K562 (cell line): ENCODE results near the gene HSD11B1. TPM values are rescaled to one million over a fixed set of nuclear protein-coding genes. Genes with fewer than 3 reads are reported as not detected.

Experiments
- ATAC-seq: fragments of 200-7000 bp; cut with Tn5 transposase; 3 replicates; pipeline ENCODE4 v1.9.1; 2020; ENCODE audit warnings: moderate library complexity
- BruUV-seq: library from RNA; stranded (reverse); fragments of 400-500 nt; replicated peaks from 2 replicates; lab custom pipeline; 2021; lab: Mats Ljungman, UMichigan
- CTCF ChIA-PET: fragments of 300-600 bp; formaldehyde crosslinking; extraction: SDS; loops from one replicate; lab custom pipeline; 2021; ENCODE audit warnings: low intra/inter-chr PET ratio; lab: Yijun Ruan, JAX
- POLR2A ChIA-PET: fragments of 300-600, 350-650 bp; sonication (Branson Sonifier 250); formaldehyde crosslinking; extraction: SDS; loops from one replicate; lab custom pipeline; 2021; ENCODE audit warnings: antibody characterized with exemption, inconsistent platforms; lab: Yijun Ruan, JAX
- DNase-seq, 4 experiments: peaks; one replicate each; pipeline versions ENCODE4 v3.0.0 to v3.0.0-alpha.2; 2011 to 2018; ENCODE audit warnings: low spot score in 3 of 4, mixed read lengths in 3 of 4; ENCODE audit errors: extremely low read depth in 1 of 4
- FAIRE-seq: peaks from 2 replicates; lab custom pipeline; 2011; peaks lifted over from hg19 to GRCh38; lab: Jason Lieb, UNC
- H2AFZ ChIP-seq: 2 replicates; pipeline ENCODE4 v1.6.0; 2011; ENCODE audit warnings: low read depth, low read length, control low read depth, inconsistent platforms
- H3K27ac ChIP-seq: fragments of 200-600 bp; 3 replicates; pipeline ENCODE4 v1.8.0; 2011; ENCODE audit warnings: low read depth, mild to moderate bottlenecking, control low read depth, inconsistent platforms, low read length, moderate library complexity, mixed read lengths; ENCODE audit errors: extremely low read depth
- H3K27me3 ChIP-seq, 2 experiments: fragments of 300-600 bp in 1 of 2; 2 replicates in 1 of 2; 3 replicates in 1 of 2; pipeline versions ENCODE4 v1.6.0 to v1.8.0; 2011; ENCODE audit warnings: inconsistent platforms in 2 of 2, low read length in 2 of 2, mild to moderate bottlenecking in 1 of 2, mixed read lengths in 1 of 2, moderate library complexity in 1 of 2; ENCODE audit not compliant: control insufficient read depth in 2 of 2, insufficient read depth in 2 of 2
- H3K36me3 ChIP-seq: fragments of 300-600 bp; 3 replicates; pipeline ENCODE4 v1.8.0; 2011; ENCODE audit warnings: mild to moderate bottlenecking, low read length, inconsistent platforms; ENCODE audit not compliant: control insufficient read depth, insufficient read depth
- H3K4me1 ChIP-seq, 2 experiments: fragments of 200-600 bp in 1 of 2; replicated peaks in 1 of 2; 2 replicates in 1 of 2; 3 replicates in 1 of 2; pipeline versions ENCODE4 v1.5.1 to v1.8.0; 2011; ENCODE audit warnings: inconsistent platforms in 2 of 2, low read length in 2 of 2, mild to moderate bottlenecking in 1 of 2, mixed read lengths in 1 of 2, moderate library complexity in 1 of 2; ENCODE audit not compliant: control insufficient read depth in 2 of 2, insufficient read depth in 2 of 2
- H3K4me2 ChIP-seq: 2 replicates; pipeline ENCODE4 v1.6.1; 2011; ENCODE audit warnings: low read length, control low read depth, inconsistent platforms, mixed read lengths; ENCODE audit not compliant: insufficient read depth
- H3K4me3 ChIP-seq: fragments of 200-600 bp; sonication (generic), shearing (Covaris generic); 2 replicates; pipeline ENCODE4 v1.5.1; 2016; ENCODE audit warnings: control low read depth, inconsistent platforms
- H3K79me2 ChIP-seq: fragments of 200-600 bp; 3 replicates; pipeline ENCODE4 v1.8.0; 2011; ENCODE audit warnings: low read length, inconsistent platforms; ENCODE audit not compliant: control insufficient read depth, insufficient read depth
- H3K9ac ChIP-seq, 2 experiments: 2 replicates each; pipeline versions ENCODE4 v1.6.0 to v1.6.1; 2011; ENCODE audit warnings: low read depth in 2 of 2, low read length in 2 of 2, control low read depth in 1 of 2, inconsistent platforms in 1 of 2, mild to moderate bottlenecking in 1 of 2, mixed read lengths in 1 of 2; ENCODE audit not compliant: insufficient read depth in 1 of 2
- H3K9me1 ChIP-seq: one replicate; pipeline ENCODE4 v1.6.0; 2011; ENCODE audit warnings: inconsistent platforms, mild to moderate bottlenecking, low read length, moderate library complexity; ENCODE audit not compliant: control insufficient read depth, insufficient read depth
- H3K9me3 ChIP-seq: replicated peaks from 2 replicates; pipeline ENCODE4 v1.5.1; 2011; ENCODE audit warnings: low read depth, low read length, inconsistent platforms; ENCODE audit not compliant: control insufficient read depth, insufficient read depth
- H4K20me1 ChIP-seq: replicated peaks from 2 replicates; pipeline ENCODE4 v1.6.1; 2011; ENCODE audit warnings: low read length, inconsistent platforms, mixed read lengths; ENCODE audit not compliant: control insufficient read depth, insufficient read depth
- BRF1 ChIP-seq: IDR thresholded peaks from 3 replicates; pipeline ENCODE4 v1.6.1; 2011; ENCODE audit warnings: borderline replicate concordance, mild to moderate bottlenecking; ENCODE audit not compliant: insufficient read length; ENCODE audit errors: extremely low read depth
- FIP1L1 ChIP-seq: fragments of 200-400 bp; formaldehyde crosslinking; IDR thresholded peaks from 2 replicates; pipeline ENCODE4 v1.6.1; 2018; ENCODE audit warnings: mild to moderate bottlenecking, low read depth, low read length; ENCODE audit not compliant: poor library complexity, severe bottlenecking
- HDAC2 ChIP-seq: fragments of 450-650 bp; IDR thresholded peaks from 2 replicates; pipeline ENCODE4 v1.6.1; 2016; ENCODE audit warnings: mild to moderate bottlenecking
- HEY1 ChIP-seq: fragments of 250-450 bp; sonication (Bioruptor Pico); IDR thresholded peaks from 2 replicates; pipeline ENCODE4 v1.5.0; 2020; ENCODE audit warnings: mild to moderate bottlenecking, moderate library complexity, borderline replicate concordance
- JUN ChIP-seq, 2 experiments: sonication (generic) in 1 of 2; formaldehyde crosslinking in 1 of 2; IDR thresholded peaks; 2 replicates each; pipeline versions ENCODE4 v1.6.1 to v1.8.0; 2012 to 2022; ENCODE audit warnings: borderline replicate concordance in 2 of 2, mild to moderate bottlenecking in 2 of 2, improper control_type of control experiment in 1 of 2, low read depth in 1 of 2, low read length in 1 of 2, missing genetic modification reagents in 1 of 2
- KDM1A ChIP-seq, 2 experiments: fragments of 450-650 bp; IDR thresholded peaks; 2 replicates each; pipeline ENCODE4 v1.6.1; 2016; ENCODE audit warnings: mild to moderate bottlenecking in 2 of 2
- KLF1 ChIP-seq: fragments of 450-650 bp; IDR thresholded peaks from 2 replicates; pipeline ENCODE4 v1.6.1; 2016; ENCODE audit warnings: missing genetic modification characterization, missing compliant biosample characterization
- NEUROD1 ChIP-seq: fragments of 150-350 bp; IDR thresholded peaks from 2 replicates; pipeline ENCODE4 v1.6.1; 2014; ENCODE audit warnings: borderline replicate concordance, low read length, low read depth; ENCODE audit not compliant: partially characterized antibody
- TBP ChIP-seq: optimal IDR thresholded peaks from 2 replicates; pipeline ENCODE3; 2011; ENCODE audit warnings: low read depth, low read length, improper control_type of control experiment
- ZNF174 ChIP-seq: fragments of 250-450 bp; sonication (Bioruptor Pico); IDR thresholded peaks from 2 replicates; pipeline ENCODE4 v1.4.0; 2020; ENCODE audit warnings: mild to moderate bottlenecking
- ZNF354B ChIP-seq: fragments of 250-450 bp; sonication (Bioruptor Pico); IDR thresholded peaks from 2 replicates; pipeline ENCODE4 v1.4.0; 2020
- ZNF644 ChIP-seq: fragments of 200-800 bp; sonication (Bioruptor generic); IDR thresholded peaks from 2 replicates; pipeline ENCODE4 v1.6.1; 2016; ENCODE audit warnings: low read depth, missing genetic modification characterization, missing compliant biosample characterization
- whole genome bisulfite sequencing: fragments of 100-300 bp; shearing (Covaris generic); methylation state at CpG from one replicate; pipeline ENCODE4 v1.1.6; 2016; ENCODE audit warnings: low coverage, mixed read lengths; ENCODE audit not compliant: insufficient coverage; ENCODE audit errors: missing lambda C conversion rate; 5-methylcytosine and 5-hydroxymethylcytosine counted together
- in situ Hi-C: fragments of 300-500 bp; cut with MboI; formaldehyde crosslinking; loops from 4 replicates; pipeline ENCODE4 v1.15.0; 2018; ENCODE audit warnings: inconsistent platforms, mixed read lengths
- intact Hi-C: fragments of 100-400 bp; cut with micrococcal nuclease; formaldehyde crosslinking; loops from 2 replicates; pipeline ENCODE4 v1.14.2; 2022
- polyA plus RNA-seq, 8 experiments: library from polyadenylated mRNA; depleted of rRNA in 4 of 8; stranded (reverse) in 5 of 8; unstranded in 3 of 8; fragments of >200 nt; fragmentation: Nextera tagmentation in 2 of 8; fragmentation: Illumina TruSeq in 1 of 8; extraction: Ambion mirVana in 2 of 8; extraction: Trizol in 1 of 8; gene quantifications; 2 replicates each; pipeline versions ENCODE4 v1.2.1 to v1.2.3, GENCODE V29; 2011 to 2014; ENCODE audit warnings: inconsistent platforms in 1 of 8, missing spikeins in 1 of 8
- total RNA-seq, 7 experiments: library from RNA; depleted of rRNA in 6 of 7; stranded (reverse); fragments of >200 nt in 6 of 7; fragmentation: Illumina TruSeq in 2 of 7; extraction: Trizol in 2 of 7; gene quantifications; 2 replicates each; pipeline versions ENCODE4 v1.2.1 to v1.2.3, GENCODE V29; 2011 to 2021; ENCODE audit warnings: low replicate concordance in 1 of 7
- TF ChIP-seq, protein P1 (sequence below): sonication (generic); formaldehyde crosslinking; IDR thresholded peaks from 2 replicates; pipeline ENCODE4 v1.5.0; 2020; ENCODE audit warnings: missing genetic modification reagents
- TF ChIP-seq, protein P2 (sequence below): fragments of 250-450 bp; sonication (Bioruptor Pico); IDR thresholded peaks from 2 replicates; pipeline ENCODE4 v1.5.0; 2021
- TF ChIP-seq, protein P3 (sequence below): fragments of 450-650 bp; IDR thresholded peaks from 2 replicates; pipeline ENCODE4 v1.6.1; 2016; ENCODE audit warnings: missing biosample characterization, missing genetic modification characterization
- TF ChIP-seq, protein P4 (sequence below): sonication (generic); formaldehyde crosslinking; IDR thresholded peaks from 2 replicates; pipeline ENCODE4 v1.8.0; 2022; ENCODE audit warnings: missing genetic modification reagents, mild to moderate bottlenecking, borderline replicate concordance
- TF ChIP-seq, protein P5 (sequence below): sonication (generic); formaldehyde crosslinking; IDR thresholded peaks from 2 replicates; pipeline ENCODE4 v1.8.0; 2022; ENCODE audit warnings: missing genetic modification reagents, mild to moderate bottlenecking, moderate library complexity, borderline replicate concordance
- TF ChIP-seq, protein P6 (sequence below), 2 experiments: fragments of 250-450 bp in 1 of 2; fragments of 450-650 bp in 1 of 2; sonication (Bioruptor Pico) in 1 of 2; IDR thresholded peaks; 2 replicates each; pipeline versions ENCODE4 v1.6.1 to v1.8.0; 2016 to 2021; ENCODE audit warnings: mild to moderate bottlenecking in 2 of 2, moderate library complexity in 2 of 2, missing compliant biosample characterization in 1 of 2, missing genetic modification characterization in 1 of 2

Gene HSD11B1
- total and polyA plus RNA-seq, 9 of the 15 experiments (the other 6 are each of a cell fraction or from before 2014, with no cell fraction given) = 0.04 to 0.16 TPM; not detected in 7

DNA sequence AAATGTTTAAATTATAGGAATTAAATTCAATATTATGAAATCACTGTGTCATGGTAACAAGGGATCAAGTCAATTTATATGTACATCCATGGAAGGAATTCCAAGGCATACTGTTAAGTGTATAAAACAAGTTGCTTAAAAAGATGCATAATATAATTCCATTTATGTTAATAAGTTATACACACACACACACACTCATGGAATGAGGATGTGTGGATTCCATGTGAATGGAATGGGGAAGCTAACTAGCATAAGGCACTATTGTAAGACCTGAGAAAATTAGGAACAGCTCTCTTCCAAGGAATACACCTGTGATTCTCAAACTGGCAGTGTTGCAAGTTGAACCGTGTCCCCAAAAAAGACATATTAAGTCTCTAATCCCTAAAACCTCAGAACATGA is 33.6 kb downstream of the HSD11B1 start:
- in situ Hi-C loops = no loop called here
- H3K36me3 ChIP-seq = no peaks in the 10 kb centered on the region
- H4K20me1 ChIP-seq = no peaks in the 10 kb centered on the region
- no peak overlapping the region for H3K4me2 ChIP-seq
- no peaks in the 10 kb centered on the region for H3K4me1 ChIP-seq
- H3K79me2 ChIP-seq = no peaks in the 10 kb centered on the region
- intact Hi-C loops = no loop called here
- H3K9me3 ChIP-seq = no peaks in the 10 kb centered on the region
- no peak for DNase-seq
- BruUV-seq = no TSS peak
- FAIRE-seq = no peak
- H3K4me3 ChIP-seq = no peak overlapping the region
- no peak for ATAC-seq
- WGBS = 4% methylated on average over 1 of the region's 1 CpG
- no peak overlapping the region for H3K9ac ChIP-seq
- H3K9me1 ChIP-seq = no peaks in the 10 kb centered on the region
- peaks cover 4 to 13% of the 10 kb centered on the region in 2 experiments; a peak in 3 of 5 replicates for H3K27me3 ChIP-seq
- H2AFZ ChIP-seq = no peak overlapping the region
- no peak overlapping the region for H3K27ac ChIP-seq
- ChIA-PET CTCF (no interaction called here), POLR2A (interaction anchor here (1.1 kb wide), 2 partner anchors 43 to 63 kb away, joined by 3 read pairs; partner anchors contain the start of gene G0S2)
- TF ChIP-seq, protein P1, sequence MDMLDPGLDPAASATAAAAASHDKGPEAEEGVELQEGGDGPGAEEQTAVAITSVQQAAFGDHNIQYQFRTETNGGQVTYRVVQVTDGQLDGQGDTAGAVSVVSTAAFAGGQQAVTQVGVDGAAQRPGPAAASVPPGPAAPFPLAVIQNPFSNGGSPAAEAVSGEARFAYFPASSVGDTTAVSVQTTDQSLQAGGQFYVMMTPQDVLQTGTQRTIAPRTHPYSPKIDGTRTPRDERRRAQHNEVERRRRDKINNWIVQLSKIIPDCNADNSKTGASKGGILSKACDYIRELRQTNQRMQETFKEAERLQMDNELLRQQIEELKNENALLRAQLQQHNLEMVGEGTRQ (CRISPR knock-in tag) = no peak
- TF ChIP-seq BRF1 = no peak
- TF ChIP-seq, protein P2, sequence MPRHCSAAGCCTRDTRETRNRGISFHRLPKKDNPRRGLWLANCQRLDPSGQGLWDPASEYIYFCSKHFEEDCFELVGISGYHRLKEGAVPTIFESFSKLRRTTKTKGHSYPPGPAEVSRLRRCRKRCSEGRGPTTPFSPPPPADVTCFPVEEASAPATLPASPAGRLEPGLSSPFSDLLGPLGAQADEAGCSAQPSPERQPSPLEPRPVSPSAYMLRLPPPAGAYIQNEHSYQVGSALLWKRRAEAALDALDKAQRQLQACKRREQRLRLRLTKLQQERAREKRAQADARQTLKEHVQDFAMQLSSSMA = no peak
- no peak for TF ChIP-seq ZNF644 (tag)
- TF ChIP-seq, protein P3, sequence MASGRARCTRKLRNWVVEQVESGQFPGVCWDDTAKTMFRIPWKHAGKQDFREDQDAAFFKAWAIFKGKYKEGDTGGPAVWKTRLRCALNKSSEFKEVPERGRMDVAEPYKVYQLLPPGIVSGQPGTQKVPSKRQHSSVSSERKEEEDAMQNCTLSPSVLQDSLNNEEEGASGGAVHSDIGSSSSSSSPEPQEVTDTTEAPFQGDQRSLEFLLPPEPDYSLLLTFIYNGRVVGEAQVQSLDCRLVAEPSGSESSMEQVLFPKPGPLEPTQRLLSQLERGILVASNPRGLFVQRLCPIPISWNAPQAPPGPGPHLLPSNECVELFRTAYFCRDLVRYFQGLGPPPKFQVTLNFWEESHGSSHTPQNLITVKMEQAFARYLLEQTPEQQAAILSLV (tag) = no peak
- no peak for TF ChIP-seq FIP1L1
- TF ChIP-seq KLF1 (tag) = no peak
- no peak for TF ChIP-seq TBP
- no peak for TF ChIP-seq JUN (IDR thresholded peaks at IDR 0.05; ENCODE audit: borderline replicate concordance, low read depth, low read length)
- TF ChIP-seq JUN (CRISPR knock-in tag; IDR thresholded peaks at IDR 0.05; ENCODE audit: borderline replicate concordance) = no peak
- TF ChIP-seq, protein P4, sequence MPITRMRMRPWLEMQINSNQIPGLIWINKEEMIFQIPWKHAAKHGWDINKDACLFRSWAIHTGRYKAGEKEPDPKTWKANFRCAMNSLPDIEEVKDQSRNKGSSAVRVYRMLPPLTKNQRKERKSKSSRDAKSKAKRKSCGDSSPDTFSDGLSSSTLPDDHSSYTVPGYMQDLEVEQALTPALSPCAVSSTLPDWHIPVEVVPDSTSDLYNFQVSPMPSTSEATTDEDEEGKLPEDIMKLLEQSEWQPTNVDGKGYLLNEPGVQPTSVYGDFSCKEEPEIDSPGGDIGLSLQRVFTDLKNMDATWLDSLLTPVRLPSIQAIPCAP (CRISPR knock-in tag) = no peak
- TF ChIP-seq ZNF174 (CRISPR knock-in tag) = no peak
- no peak for TF ChIP-seq ZNF354B
- no peak for TF ChIP-seq HDAC2
- no peak for TF ChIP-seq NEUROD1
- TF ChIP-seq, protein P5, sequence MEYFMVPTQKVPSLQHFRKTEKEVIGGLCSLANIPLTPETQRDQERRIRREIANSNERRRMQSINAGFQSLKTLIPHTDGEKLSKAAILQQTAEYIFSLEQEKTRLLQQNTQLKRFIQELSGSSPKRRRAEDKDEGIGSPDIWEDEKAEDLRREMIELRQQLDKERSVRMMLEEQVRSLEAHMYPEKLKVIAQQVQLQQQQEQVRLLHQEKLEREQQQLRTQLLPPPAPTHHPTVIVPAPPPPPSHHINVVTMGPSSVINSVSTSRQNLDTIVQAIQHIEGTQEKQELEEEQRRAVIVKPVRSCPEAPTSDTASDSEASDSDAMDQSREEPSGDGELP (CRISPR knock-in tag) = no peak
- TF ChIP-seq, protein P6, sequence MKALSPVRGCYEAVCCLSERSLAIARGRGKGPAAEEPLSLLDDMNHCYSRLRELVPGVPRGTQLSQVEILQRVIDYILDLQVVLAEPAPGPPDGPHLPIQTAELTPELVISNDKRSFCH (CRISPR knock-in tag; IDR thresholded peaks at IDR 0.05) = no peak
- TF ChIP-seq, protein P6 (tag; IDR thresholded peaks at IDR 0.05) = no peak
- TF ChIP-seq KDM1A (IDR thresholded peaks at IDR 0.05) = no peak
- TF ChIP-seq HEY1 (CRISPR knock-in tag) = no peak
